Colonic mucosa (tissue), 4 donors: ENCODE results near the gene RPLP2. TPM values are rescaled to one million over a fixed set of nuclear protein-coding genes. Genes with fewer than 3 reads are reported as not detected.

Experiments used
- DNase-seq: peaks from one replicate; pipeline ENCODE4 v3.0.0-alpha.2; 2020
- H3K27ac ChIP-seq: fragments of 200-600 bp; one replicate; pipeline ENCODE4 v1.8.0; 2021
- H3K27me3 ChIP-seq: fragments of 200-600 bp; one replicate; pipeline ENCODE4 v1.8.0; 2021
- H3K36me3 ChIP-seq: fragments of 200-600 bp; one replicate; pipeline ENCODE4 v1.8.0; 2021
- H3K4me1 ChIP-seq: fragments of 200-600 bp; one replicate; pipeline ENCODE4 v1.8.0; 2021; ENCODE audit warnings: mild to moderate bottlenecking
- H3K4me3 ChIP-seq: fragments of 200-600 bp; one replicate; pipeline ENCODE4 v1.8.0; 2021
- H3K9ac ChIP-seq, 2 donors: one replicate each; pipeline ENCODE4 v1.7.0; 2013; ENCODE audit warnings: control low read depth in 2 of 2, low read depth in 2 of 2, low read length in 2 of 2
- H3K9me3 ChIP-seq: fragments of 200-600 bp; one replicate; pipeline ENCODE4 v1.8.0; 2021
- CTCF ChIP-seq: fragments of 200-600 bp; IDR thresholded peaks from one replicate; pipeline ENCODE4 v1.8.0; 2022; ENCODE audit warnings: antibody characterized with exemption, mild to moderate bottlenecking
- intact Hi-C: fragments of 100-400 bp; cut with DNase I; formaldehyde crosslinking; loops from one replicate; pipeline ENCODE4 v1.14.1; 2022
- total RNA-seq, 2 donors: library from RNA; stranded (reverse); fragmentation: NEBNext Ultra II Directional in 1 of 2; extraction: Animal tissue kit (Norgen Biotek cat#: 25700) in 1 of 2; gene quantifications; one replicate each; pipeline ENCODE4 v1.2.1, GENCODE V29; 2021
- donor health status: healthy.
- donor health status: DM: no; HTN: no; CAD: no.
- donor health status: DM: no; HTN: no; CAD: no.

Gene RPLP2
- total RNA-seq, 2 donors from 2014 or later, result 2,068 to 2,303 TPM

GRCh38 chr11:788953-789940, 20.5 kb upstream of the RPLP2 start:
- intact Hi-C loops, result no loop called here
- Histone ChIP-seq H3K36me3 (no peaks in the 10 kb centered on the region), H3K9ac (no peak overlapping the region), H3K4me1 (no peaks in the 10 kb centered on the region), H3K27ac (no peak overlapping the region), H3K9me3 (no peaks in the 10 kb centered on the region), H3K27me3 (peaks cover 14% of the 10 kb centered on the region), H3K4me3 (no peak overlapping the region)
- TF ChIP-seq CTCF, result no peak
- no peak for DNase-seq

GRCh38 chr11:789943-790342, 19.8 kb upstream of the RPLP2 start, which contains the start of gene CEND1:
CEND1 (minus strand) TSS chr11:790090; CDS start chr11:788576, 1,514 bp downstream.
- Histone ChIP-seq H3K9ac (no peak within 1 kb of the TSS), H3K4me3 (no peak within 1 kb of the TSS), H3K4me1 (peaks cover 4% of the 10 kb centered on the region), H3K9me3 (no peaks in the 10 kb centered on the region), H3K36me3 (no peaks in the 10 kb centered on the region), H3K27ac (no peak within 1 kb of the TSS), H3K27me3 (peaks cover 14% of the 10 kb centered on the region)
- no peak for DNase-seq
- intact Hi-C loops, result no loop called here
- TF ChIP-seq CTCF, result no peak

GRCh38 chr11:790721-791564, 18.8 kb upstream of the RPLP2 start:
- H3K36me3 ChIP-seq, result no peaks in the 10 kb centered on the region
- TF ChIP-seq CTCF, result no peak
- no peak overlapping the region for H3K27ac ChIP-seq
- H3K9me3 ChIP-seq, result no peaks in the 10 kb centered on the region
- H3K9ac ChIP-seq, result no peak overlapping the region
- H3K27me3 ChIP-seq, result peaks cover 14% of the 10 kb centered on the region
- no peak for DNase-seq
- H3K4me3 ChIP-seq, result no peak overlapping the region
- intact Hi-C loops, result no loop called here
- H3K4me1 ChIP-seq, result peaks cover 4% of the 10 kb centered on the region

GRCh38 chr11:791658-792534, 17.9 kb upstream of the RPLP2 start:
- Histone ChIP-seq H3K27me3 (peaks cover 14% of the 10 kb centered on the region), H3K4me1 (peaks cover 7% of the 10 kb centered on the region), H3K27ac (no peak overlapping the region), H3K9ac (no peak overlapping the region), H3K9me3 (no peaks in the 10 kb centered on the region), H3K4me3 (no peak overlapping the region), H3K36me3 (no peaks in the 10 kb centered on the region)
- intact Hi-C loops, result no loop called here
- no peak for TF ChIP-seq CTCF
- DNase-seq, result no peak

- DNase-seq, result no peak
- H3K27ac ChIP-seq, result no peak overlapping the region
- peaks cover 7% of the 10 kb centered on the region for H3K4me1 ChIP-seq
- no peak overlapping the region for H3K9ac ChIP-seq
- intact Hi-C loops, result no loop called here
- no peak overlapping the region for H3K4me3 ChIP-seq
- no peaks in the 10 kb centered on the region for H3K36me3 ChIP-seq
- H3K9me3 ChIP-seq, result no peaks in the 10 kb centered on the region
- TF ChIP-seq CTCF, result no peak
- H3K27me3 ChIP-seq, result peaks cover 14% of the 10 kb centered on the region
Measured at GRCh38 chr11:792535-792821, 17.3 kb upstream of the RPLP2 start.
